Psoas muscle (tissue), 8 donors: ENCODE results near the gene IGSF9. TPM values are rescaled to one million over a fixed set of nuclear protein-coding genes. Genes with fewer than 3 reads are reported as not detected.

Experiments
- ATAC-seq, 4 donors: fragments of 200-7000 bp; cut with Tn5 transposase; one replicate each; pipeline ENCODE4 v1.9.1; 2020; ENCODE audit warnings: moderate library complexity in 3 of 4, mild to moderate bottlenecking in 2 of 4
- DNase-seq, 2 donors: peaks; one replicate each; pipeline ENCODE4 v3.0.0-alpha.2; 2020
- H3K27ac ChIP-seq: fragments of 200-600 bp; one replicate; pipeline ENCODE4 v1.8.0; 2022
- H3K27me3 ChIP-seq, 3 donors: fragments of 200-600 bp in 1 of 3; one replicate each; pipeline versions ENCODE4 v1.6.1 to v1.8.0; 2013 to 2022; ENCODE audit warnings: low read length in 2 of 3, mild to moderate bottlenecking in 2 of 3, moderate library complexity in 1 of 3; ENCODE audit not compliant: insufficient read depth in 3 of 3
- H3K36me3 ChIP-seq, 2 donors: fragments of 200-600 bp in 1 of 2; one replicate each; pipeline versions ENCODE4 v1.6.1 to v1.8.0; 2013 to 2022; ENCODE audit warnings: low read depth in 1 of 2, mild to moderate bottlenecking in 1 of 2, moderate library complexity in 1 of 2; ENCODE audit not compliant: insufficient read depth in 1 of 2
- H3K4me1 ChIP-seq: fragments of 200-600 bp; one replicate; pipeline ENCODE4 v1.8.0; 2022
- H3K4me3 ChIP-seq: fragments of 200-600 bp; one replicate; pipeline ENCODE4 v1.8.0; 2022; ENCODE audit warnings: mild to moderate bottlenecking
- H3K9me3 ChIP-seq: fragments of 200-600 bp; one replicate; pipeline ENCODE4 v1.8.0; 2022
- CTCF ChIP-seq: fragments of 200-600 bp; IDR thresholded peaks from one replicate; pipeline ENCODE4 v1.8.0; 2022; ENCODE audit warnings: antibody characterized with exemption
- WGBS, 3 donors: extraction: QIAGEN DNeasy Blood & Tissue Kit; methylation state at CpG; one replicate each; pipeline versions ENCODE4 v1.1.6 to v1.1.7; 2013; 5-methylcytosine and 5-hydroxymethylcytosine counted together
- intact Hi-C, 2 donors: fragments of 100-400 bp; cut with DNase I; formaldehyde crosslinking; loops; one replicate each; pipeline versions ENCODE4 v1.11.0 to v1.14.2; 2022
- polyA plus RNA-seq, 3 donors: library from polyadenylated mRNA; stranded (reverse); fragments of 200-250 nt; gene quantifications; one replicate each; pipeline ENCODE4 v1.2.3, GENCODE V29; 2013
- total RNA-seq, 4 donors: library from RNA; stranded (reverse); fragmentation: NEBNext Ultra II Directional in 2 of 4; extraction: Animal tissue kit (Norgen Biotek cat#: 25700) in 2 of 4; gene quantifications; one replicate each; pipeline versions ENCODE4 v1.2.1 to v1.2.4, GENCODE V29; 2021 to 2023
- donor health status: healthy with polysubstance abuse.
- donor health status: DM: no; HTN: no; CAD: no; lungs with moderate emphysema.
- donor health status: Bipolar disorder and iron deficiency.
- donor health status: healthy.
- donor health status: DM: yes; HTN: yes; CAD: no.
- donor health status: DM: no; HTN: no; CAD: no.
- donor health status: DM: no; HTN: no; CAD: no.
- donor health status: DM: yes; HTN: yes; CAD: no.

Gene IGSF9
- total and polyA plus RNA-seq, 7 donors: 0.01 TPM; not detected in 5

GRCh38 chr1:159940006-159940620 is 5.3 kb downstream of the IGSF9 start:
- Histone ChIP-seq H3K27me3 (peaks cover 0 to 36% (median 8%) of the 10 kb centered on the region in 3 donors), H3K9me3 (no peaks in the 10 kb centered on the region), H3K4me1 (no peaks in the 10 kb centered on the region), H3K4me3 (no peak overlapping the region), H3K27ac (no peak overlapping the region), H3K36me3 (no peaks in the 10 kb centered on the region)
- intact Hi-C loops: no loop called here
- no peak for TF ChIP-seq CTCF
- DNase-seq: no peak
- WGBS, 3 donors: 66 to 84% (median 70%) methylated on average over 11 of the region's 11 CpGs
- ATAC-seq: no peak

- peaks cover 0 to 33% (median 8%) of the 10 kb centered on the region in 3 donors for H3K27me3 ChIP-seq
- no peaks in the 10 kb centered on the region for H3K36me3 ChIP-seq
- no peaks in the 10 kb centered on the region for H3K9me3 ChIP-seq
- ATAC-seq (no peak), DNase-seq (no peak)
- H3K4me3 ChIP-seq: no peak overlapping the region
- no peaks in the 10 kb centered on the region for H3K4me1 ChIP-seq
- no peak overlapping the region for H3K27ac ChIP-seq
- intact Hi-C loops: no loop called here
- no peak for TF ChIP-seq CTCF
- WGBS, 3 donors: 88 to 92% (median 90%) methylated on average over 3 of the region's 3 CpGs
Measured at GRCh38 chr1:159939678-159940002, 5.8 kb downstream of the IGSF9 start.

- Histone ChIP-seq H3K27me3 (peaks cover 0 to 27% (median 5%) of the 10 kb centered on the region in 3 donors), H3K4me1 (no peaks in the 10 kb centered on the region), H3K27ac (no peak overlapping the region), H3K36me3 (no peaks in the 10 kb centered on the region), H3K9me3 (no peaks in the 10 kb centered on the region), H3K4me3 (no peak overlapping the region)
- DNase-seq: no peak
- no peak for ATAC-seq
- WGBS, 3 donors: 91 to 95% (median 92%) methylated on average over 6 of the region's 6 CpGs
- intact Hi-C loops: no loop called here
- no peak for TF ChIP-seq CTCF
Measured at GRCh38 chr1:159938905-159939677, 6.3 kb downstream of the IGSF9 start.

GRCh38 chr1:159938211-159938852 is 7.1 kb downstream of the IGSF9 start:
- no peak for ATAC-seq
- intact Hi-C loops: no loop called here
- Histone ChIP-seq H3K27me3 (peaks cover 0 to 20% (median 4%) of the 10 kb centered on the region in 3 donors), H3K4me3 (no peak overlapping the region), H3K4me1 (no peaks in the 10 kb centered on the region), H3K36me3 (no peaks in the 10 kb centered on the region), H3K9me3 (no peaks in the 10 kb centered on the region), H3K27ac (no peak overlapping the region)
- no peak for DNase-seq
- WGBS, 3 donors: 66 to 77% (median 66%) methylated on average over 7 of the region's 7 CpGs
- no peak for TF ChIP-seq CTCF
